T-cell (primary cell): Measurements from ENCODE around the gene PIK3AP1. TPM values are rescaled to one million over a fixed set of nuclear protein-coding genes. Genes with fewer than 3 reads are reported as not detected.

ENCODE experiments used
- ATAC-seq, 4 experiments: fragments of 200-7000 bp in 3 of 4; fragments of 150-1000 bp in 1 of 4; cut with Tn5 transposase; replicated peaks in 1 of 4; 1 replicate in 3 of 4; 2 replicates in 1 of 4; pipeline ENCODE4 v1.10.0; 2021; ENCODE audit warnings: moderate library complexity in 3 of 4, mild to moderate bottlenecking in 2 of 4, moderate number of reproducible peaks in 1 of 4
- CTCF ChIA-PET, 2 donors: fragments of 300-600 bp; sonication (Branson Sonifier 250); formaldehyde crosslinking; loops; one replicate each; lab custom pipeline; 2022; ENCODE audit warnings: antibody characterized with exemption in 2 of 2; lab: Charles Lee
- POLR2A ChIA-PET, 2 donors: fragments of 300-600 bp; sonication (Branson Sonifier 250); formaldehyde crosslinking; loops; one replicate each; lab custom pipeline; 2022; ENCODE audit warnings: antibody characterized with exemption in 2 of 2; lab: Charles Lee
- DNase-seq, 35 experiments: peaks; one replicate each; pipeline versions ENCODE4 v3.0.0 to v3.0.0-alpha.2; 2013 to 2023
- H3K27ac ChIP-seq: one replicate; pipeline ENCODE4 v1.5.1; 2013; ENCODE audit warnings: low read length
- H3K27me3 ChIP-seq, 2 experiments: replicated peaks in 1 of 2; 1 replicate in 1 of 2; 2 replicates in 1 of 2; pipeline versions ENCODE4 v1.6.1 to v1.7.0; 2013; ENCODE audit warnings: low read length in 1 of 2, mixed read lengths in 1 of 2; ENCODE audit not compliant: control insufficient read depth in 2 of 2, insufficient read depth in 2 of 2; ENCODE audit errors: extremely low read depth in 1 of 2
- H3K36me3 ChIP-seq, 2 donors: 1 replicate in 1 of 2; 2 replicates in 1 of 2; pipeline versions ENCODE4 v1.6.1 to v1.7.0; 2013; ENCODE audit warnings: low read length in 1 of 2; ENCODE audit not compliant: control insufficient read depth in 2 of 2, insufficient read depth in 1 of 2; ENCODE audit errors: extremely low read depth in 1 of 2
- H3K4me1 ChIP-seq, 2 experiments: 1 replicate in 1 of 2; 2 replicates in 1 of 2; pipeline versions ENCODE4 v1.6.1 to v1.7.0; 2013; ENCODE audit warnings: low read length in 2 of 2, mixed read lengths in 1 of 2; ENCODE audit not compliant: insufficient read depth in 2 of 2, control insufficient read depth in 1 of 2; ENCODE audit errors: extremely low read depth in 1 of 2
- H3K4me3 ChIP-seq, 2 donors: 1 replicate in 1 of 2; 2 replicates in 1 of 2; pipeline versions ENCODE4 v1.5.1 to v1.7.0; 2013; ENCODE audit warnings: mild to moderate bottlenecking in 2 of 2, low read length in 1 of 2, moderate library complexity in 1 of 2; ENCODE audit not compliant: control insufficient read depth in 1 of 2; ENCODE audit errors: extremely low read depth in 1 of 2
- H3K9me3 ChIP-seq: 2 replicates; pipeline ENCODE4 v1.7.0; 2013
- H3K27ac Mint-ChIP-seq, 2 donors: one replicate each; pipeline ENCODE4 v1.8.0; 2020 to 2021; ENCODE audit warnings: mild to moderate bottlenecking in 2 of 2, mixed read lengths in 2 of 2
- H3K27me3 Mint-ChIP-seq, 2 donors: one replicate each; pipeline ENCODE4 v1.8.0; 2021 to 2022; ENCODE audit warnings: mixed read lengths in 2 of 2
- H3K36me3 Mint-ChIP-seq: one replicate; pipeline ENCODE4 v1.8.0; 2021; ENCODE audit warnings: mixed read lengths
- H3K4me1 Mint-ChIP-seq, 3 donors: one replicate each; pipeline ENCODE4 v1.8.0; 2020 to 2022; ENCODE audit warnings: mixed read lengths in 3 of 3, mild to moderate bottlenecking in 1 of 3
- H3K4me3 Mint-ChIP-seq, 3 donors: one replicate each; pipeline ENCODE4 v1.8.0; 2020 to 2022; ENCODE audit warnings: mild to moderate bottlenecking in 3 of 3, mixed read lengths in 3 of 3, moderate library complexity in 3 of 3
- H3K9me3 Mint-ChIP-seq, 3 donors: one replicate each; pipeline ENCODE4 v1.8.0; 2020 to 2022; ENCODE audit warnings: mixed read lengths in 3 of 3
- WGBS: methylation state at CpG from one replicate; pipeline ENCODE4 v1.1.5; 2013; ENCODE audit warnings: missing lambda C conversion rate; ENCODE audit not compliant: insufficient coverage; 5-methylcytosine and 5-hydroxymethylcytosine counted together
- total RNA-seq, 35 experiments: library from RNA in 6 of 35; stranded (reverse) in 6 of 35; fragments of 120-200 nt in 1 of 35; gene quantifications; one replicate each; pipeline versions ENCODE4 v1.2.1 to v1.2.4 and lab custom pipeline; 2013 to 2026

The PIK3AP1 gene
- total RNA-seq, 5 donors from 2014 or later (not counting 1 experiment from before 2014, with no cell fraction given) = 4.9 to 9.5 (median 7.9) TPM

DNA sequence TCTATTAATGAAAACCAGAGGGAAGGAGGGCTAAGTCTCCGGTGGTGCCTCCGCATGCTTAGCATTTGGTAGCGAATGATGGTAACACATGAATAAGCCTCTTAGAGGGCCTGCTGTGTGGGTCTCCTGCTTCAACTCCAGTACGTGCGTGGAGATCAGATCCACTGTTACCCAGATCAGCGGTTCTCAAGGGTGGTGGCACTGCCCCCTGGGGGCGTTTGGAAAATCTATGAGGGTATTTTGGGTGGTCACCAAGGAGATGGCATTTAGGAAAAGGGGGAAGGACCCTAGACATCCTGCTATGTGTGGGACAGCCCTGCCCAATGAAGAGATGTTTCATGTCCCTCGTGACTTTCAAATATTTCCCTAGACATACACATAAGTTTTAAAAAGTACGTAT is 76.4 kb downstream of the PIK3AP1 start:
- no peak overlapping the region for H3K4me3 ChIP-seq
- no peaks in the 10 kb centered on the region for H3K36me3 Mint-ChIP-seq
- CTCF ChIA-PET = interaction anchor here in 1 of 2 donors (0.9 to 1.0 kb wide), 2 partner anchors 7 to 73 kb away, joined by 3 to 6 read pairs; no protein-coding TSS in a partner anchor
- WGBS = 100% methylated on average over 5 of the region's 9 CpGs
- ATAC-seq (no peak), DNase-seq (no peak)
- peaks cover 0 to 11% of the 10 kb centered on the region in 2 donors for H3K36me3 ChIP-seq
- POLR2A ChIA-PET = no interaction called here
- no peaks in the 10 kb centered on the region for H3K4me1 ChIP-seq
- no peak overlapping the region for H3K4me3 Mint-ChIP-seq
- H3K9me3 ChIP-seq = no peaks in the 10 kb centered on the region
- H3K9me3 Mint-ChIP-seq = no peaks in the 10 kb centered on the region
- H3K27me3 Mint-ChIP-seq = no peaks in the 10 kb centered on the region
- H3K27ac ChIP-seq = no peak overlapping the region
- peaks cover 0 to 18% (median 4%) of the 10 kb centered on the region in 3 donors for H3K4me1 Mint-ChIP-seq
- no peak overlapping the region for H3K27ac Mint-ChIP-seq
- H3K27me3 ChIP-seq = no peaks in the 10 kb centered on the region

DNA sequence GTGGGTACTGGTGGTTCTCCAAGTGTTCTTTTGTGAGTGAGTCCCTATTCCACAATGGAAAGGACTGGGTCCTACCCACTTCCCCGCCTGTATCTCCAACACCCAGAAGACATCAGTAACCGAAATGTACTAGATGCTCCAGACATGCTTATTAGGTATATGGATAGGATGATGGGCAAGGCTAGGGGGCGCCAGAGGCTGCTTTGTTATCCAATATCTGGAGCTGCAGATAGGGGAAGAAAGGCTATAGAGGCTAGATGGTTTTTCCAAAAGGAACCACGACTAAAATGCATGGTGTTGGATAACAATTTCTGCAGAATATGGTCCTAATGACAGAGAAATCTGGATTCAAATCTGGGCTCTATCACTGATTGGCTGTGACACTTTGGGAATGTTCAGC is 77.3 kb downstream of the PIK3AP1 start:
- Histone ChIP-seq H3K9me3 (no peaks in the 10 kb centered on the region), H3K36me3 (peaks cover 0 to 5% of the 10 kb centered on the region in 2 donors), H3K4me3 (no peak overlapping the region), H3K4me1 (no peaks in the 10 kb centered on the region), H3K27ac (no peak overlapping the region), H3K27me3 (no peaks in the 10 kb centered on the region)
- WGBS = 0% methylated on average over 1 of the region's 4 CpGs
- ChIA-PET CTCF (interaction anchor here (0.6 to 1.6 kb wide), 6 partner anchors 8 to 679 kb away, joined by 3 to 6 read pairs (median 3); no protein-coding TSS in a partner anchor), POLR2A (no interaction called here)
- Mint-ChIP-seq H3K27ac (no peak overlapping the region), H3K4me1 (peaks cover 0 to 16% (median 4%) of the 10 kb centered on the region in 3 donors), H3K9me3 (no peaks in the 10 kb centered on the region), H3K36me3 (no peaks in the 10 kb centered on the region), H3K27me3 (no peaks in the 10 kb centered on the region), H3K4me3 (no peak overlapping the region)
- peak in 31 of 35 experiments; percentile 12 to 70 (median 46) for DNase-seq
- ATAC-seq = peak in 1 of 4 experiments; percentile 64

DNA sequence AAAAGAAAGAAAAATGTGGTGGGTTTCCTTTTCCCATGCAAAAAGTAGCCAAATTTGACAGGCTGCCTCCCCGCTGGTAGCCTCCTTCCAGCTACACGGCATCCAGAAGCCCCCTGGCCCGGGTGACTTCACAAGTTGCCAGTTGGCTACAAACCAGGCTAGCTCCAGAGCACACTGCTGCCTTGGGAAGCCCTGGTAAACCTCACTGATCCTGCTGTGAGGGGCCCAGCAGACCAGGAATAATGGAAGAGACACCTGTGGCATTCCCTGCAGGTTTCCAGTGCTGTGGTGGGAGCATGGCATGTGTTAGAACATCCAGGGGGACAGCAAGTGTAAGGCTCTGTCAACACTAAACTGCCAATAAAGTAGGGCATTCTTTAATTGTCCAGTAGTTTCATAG is 77.8 kb downstream of the PIK3AP1 start:
- Mint-ChIP-seq H3K4me1 (peaks cover 0 to 13% (median 4%) of the 10 kb centered on the region in 3 donors), H3K4me3 (no peak overlapping the region), H3K36me3 (no peaks in the 10 kb centered on the region), H3K27ac (no peak overlapping the region), H3K9me3 (no peaks in the 10 kb centered on the region), H3K27me3 (no peaks in the 10 kb centered on the region)
- 80% methylated on average over 2 of the region's 3 CpGs for WGBS
- H3K36me3 ChIP-seq = peaks cover 0 to under 1% of the 10 kb centered on the region in 2 donors
- no peaks in the 10 kb centered on the region for H3K4me1 ChIP-seq
- no peak for DNase-seq
- ATAC-seq = no peak
- ChIA-PET CTCF (interaction anchor here (0.6 to 1.6 kb wide), 5 partner anchors 9 to 187 kb away, joined by 3 to 5 read pairs (median 4); no protein-coding TSS in a partner anchor), POLR2A (no interaction called here)
- H3K27ac ChIP-seq = no peak overlapping the region
- H3K27me3 ChIP-seq = no peaks in the 10 kb centered on the region
- H3K4me3 ChIP-seq = no peak overlapping the region
- no peaks in the 10 kb centered on the region for H3K9me3 ChIP-seq

DNA sequence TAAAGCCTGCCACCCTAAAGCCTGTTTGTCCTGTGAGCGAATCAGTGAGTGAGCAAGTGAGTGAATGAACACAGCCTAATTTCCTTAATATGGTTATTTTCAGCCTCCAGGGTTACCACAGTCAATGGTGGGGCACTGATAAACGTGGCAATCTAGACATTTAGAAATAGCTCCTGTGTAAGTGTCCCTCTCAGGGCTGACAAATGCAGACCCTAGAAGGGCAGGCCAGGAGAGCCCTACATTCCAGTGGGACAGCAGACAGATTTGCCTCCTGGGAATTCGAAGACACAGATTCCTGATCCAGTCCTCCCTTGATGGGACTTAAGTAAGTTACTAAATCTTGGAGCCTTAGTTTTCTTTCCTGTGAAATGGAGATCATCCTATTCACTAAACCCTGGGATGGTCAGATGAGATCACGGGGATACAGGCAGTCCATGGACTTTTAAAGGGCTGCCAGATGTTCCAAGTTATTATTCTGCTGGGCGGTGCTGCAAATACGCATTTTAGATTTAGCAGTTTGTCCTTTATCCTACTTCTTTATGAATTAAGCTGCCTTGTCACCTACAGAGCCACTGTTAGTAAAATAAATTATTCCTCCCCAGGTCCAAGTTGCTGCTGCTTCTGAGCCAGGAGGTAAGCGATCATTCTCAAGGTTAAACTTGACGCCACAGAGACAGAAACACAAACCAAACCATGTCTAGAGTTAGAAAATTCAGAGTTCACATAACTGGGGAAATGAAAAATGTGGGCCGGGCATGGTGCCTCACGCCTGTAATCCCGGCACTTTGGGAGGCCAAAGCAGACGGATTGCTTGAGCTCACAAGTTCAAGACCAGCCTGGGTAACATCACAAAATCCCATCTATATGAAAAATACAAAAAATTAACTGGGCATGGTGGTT is 78.7 kb downstream of the PIK3AP1 start:
- ATAC-seq (no peak), DNase-seq (no peak)
- H3K4me1 ChIP-seq = no peaks in the 10 kb centered on the region
- H3K27me3 ChIP-seq = no peaks in the 10 kb centered on the region
- 60% methylated on average over 1 of the region's 12 CpGs for WGBS
- ChIA-PET CTCF (interaction anchor here (0.6 to 1.8 kb wide), 13 partner anchors 9 to 383 kb away, joined by 3 to 13 read pairs (median 5); partner anchors contain the start of gene PIK3AP1 (in 1 of the 2)), POLR2A (no interaction called here)
- Mint-ChIP-seq H3K9me3 (no peaks in the 10 kb centered on the region), H3K27ac (no peak overlapping the region), H3K4me3 (no peak overlapping the region), H3K36me3 (no peaks in the 10 kb centered on the region), H3K27me3 (no peaks in the 10 kb centered on the region), H3K4me1 (peaks cover 0 to 5% (median under 1%) of the 10 kb centered on the region in 3 donors)
- no peaks in the 10 kb centered on the region for H3K9me3 ChIP-seq
- no peak overlapping the region for H3K4me3 ChIP-seq
- H3K27ac ChIP-seq = no peak overlapping the region
- no peaks in the 10 kb centered on the region for H3K36me3 ChIP-seq

DNA sequence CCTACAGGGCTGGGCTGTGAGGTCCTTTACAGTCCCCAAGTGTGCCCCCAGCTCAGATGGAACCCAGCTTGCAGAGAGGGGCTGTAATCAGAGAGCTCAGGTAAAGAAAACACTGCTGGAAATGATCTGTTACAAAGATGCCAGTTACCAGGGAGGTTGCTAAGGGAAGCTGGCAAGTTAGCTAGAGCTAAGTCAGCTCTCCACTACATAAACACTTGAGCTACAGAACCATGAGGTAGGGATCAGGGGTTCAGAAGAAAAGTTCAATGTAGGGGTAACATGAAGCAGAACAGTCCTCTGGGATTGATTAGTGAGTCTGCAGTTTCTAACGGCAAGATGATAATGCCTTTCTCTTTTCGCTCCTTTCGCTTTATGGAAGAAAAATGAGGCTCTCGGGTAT is 80.4 kb downstream of the PIK3AP1 start:
- no peaks in the 10 kb centered on the region for H3K27me3 Mint-ChIP-seq
- no CpG with 5 or more reads among the region's 4 CpGs for WGBS
- H3K4me1 ChIP-seq = no peaks in the 10 kb centered on the region
- no peak overlapping the region for H3K4me3 ChIP-seq
- H3K4me3 Mint-ChIP-seq = no peak overlapping the region
- no peak overlapping the region for H3K27ac Mint-ChIP-seq
- CTCF ChIA-PET = interaction anchor here (0.6 to 1.8 kb wide), 7 partner anchors 33 to 469 kb away, joined by 3 to 5 read pairs (median 3); no protein-coding TSS in a partner anchor
- no peak overlapping the region for H3K27ac ChIP-seq
- no peaks in the 10 kb centered on the region for H3K36me3 ChIP-seq
- no peaks in the 10 kb centered on the region for H3K9me3 Mint-ChIP-seq
- H3K4me1 Mint-ChIP-seq = peaks cover 0 to 2% (median 0%) of the 10 kb centered on the region in 3 donors
- POLR2A ChIA-PET = interaction anchor here in 1 of 2 donors (0.5 kb wide), 1 partner anchor 184 kb away, joined by 5 read pairs; no protein-coding TSS in a partner anchor
- no peaks in the 10 kb centered on the region for H3K27me3 ChIP-seq
- H3K36me3 Mint-ChIP-seq = no peaks in the 10 kb centered on the region
- ATAC-seq (no peak), DNase-seq (no peak)
- H3K9me3 ChIP-seq = no peaks in the 10 kb centered on the region

DNA sequence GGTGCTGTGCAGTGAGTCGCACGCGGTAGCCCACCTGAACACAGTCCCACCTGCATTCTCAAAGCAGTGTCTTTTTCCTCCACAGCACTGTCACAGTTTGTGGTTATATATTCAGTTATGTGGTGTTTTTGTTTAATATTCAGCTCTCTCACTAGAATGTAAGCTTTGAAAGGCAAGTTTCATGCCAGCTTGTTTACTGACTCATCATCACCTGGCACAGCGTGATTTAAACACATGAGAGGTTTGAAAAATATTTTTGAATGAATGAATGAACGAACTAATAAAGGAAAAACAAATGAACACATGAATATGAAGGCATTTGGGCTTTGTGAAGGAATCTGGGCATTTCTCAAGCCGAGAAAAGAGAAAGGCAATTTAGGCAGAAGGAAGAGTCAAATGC is 81.6 kb downstream of the PIK3AP1 start:
- CTCF ChIA-PET = interaction anchor here in 1 of 2 donors (0.6 kb wide), 1 partner anchor 744 kb away, joined by 3 read pairs; no protein-coding TSS in a partner anchor
- Histone ChIP-seq H3K4me3 (no peak overlapping the region), H3K27ac (no peak overlapping the region), H3K4me1 (no peaks in the 10 kb centered on the region), H3K9me3 (no peaks in the 10 kb centered on the region), H3K36me3 (no peaks in the 10 kb centered on the region), H3K27me3 (no peaks in the 10 kb centered on the region)
- ATAC-seq (no peak), DNase-seq (no peak)
- no peaks in the 10 kb centered on the region for H3K27me3 Mint-ChIP-seq
- WGBS = 67% methylated on average over 2 of the region's 6 CpGs
- H3K9me3 Mint-ChIP-seq = no peaks in the 10 kb centered on the region
- H3K4me1 Mint-ChIP-seq = peaks cover 0 to 2% (median 0%) of the 10 kb centered on the region in 3 donors
- H3K4me3 Mint-ChIP-seq = no peak overlapping the region
- no peaks in the 10 kb centered on the region for H3K36me3 Mint-ChIP-seq
- no peak overlapping the region for H3K27ac Mint-ChIP-seq
- POLR2A ChIA-PET = no interaction called here
